RWPE1 (cell line): ENCODE measurements around the gene DISC1.

Experiments used
- CTCF ChIA-PET: fragments of 350-600 bp; sonication (Branson Sonifier 250); formaldehyde crosslinking; extraction: SDS; loops from one replicate; lab custom pipeline; 2021; lab: Yijun Ruan, JAX
- POLR2A ChIA-PET: fragments of 400-600 bp; formaldehyde crosslinking; extraction: SDS; loops from one replicate; lab custom pipeline; 2020; ENCODE audit warnings: antibody characterized with exemption; ENCODE audit not compliant: low non-redundant PET; lab: Yijun Ruan, JAX
- DNase-seq: peaks from one replicate; pipeline ENCODE4 v3.0.0; 2012; ENCODE audit warnings: low spot score
- H3K27ac ChIP-seq: fragments of 450-650 bp; 2 replicates; pipeline ENCODE4 v1.5.1; 2017
- CTCF ChIP-seq: fragments of 450-650 bp; conservative IDR thresholded peaks from 2 replicates; pipeline ENCODE4 v1.5.1; 2017; ENCODE audit warnings: low read depth, mild to moderate bottlenecking

Gene DISC1

DNA sequence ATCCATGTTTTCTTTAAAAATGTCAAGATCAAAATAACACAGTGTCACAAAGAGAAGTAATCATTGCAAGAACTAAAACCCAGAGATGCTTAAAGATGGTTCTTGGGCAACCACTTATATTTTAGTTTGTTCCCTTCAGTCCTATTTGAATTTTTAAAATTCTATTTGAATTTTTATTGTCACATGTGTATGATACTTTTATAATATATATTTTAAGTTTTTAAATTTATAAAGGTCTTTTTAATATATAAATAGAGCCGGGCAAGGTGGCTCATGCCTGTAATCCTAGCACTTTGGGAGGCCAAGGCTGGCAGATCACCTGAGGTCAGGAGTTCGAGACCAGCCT lies 22.3 kb upstream of the DISC1 start:
- POLR2A ChIA-PET: no interaction called here
- TF ChIP-seq CTCF: peak; percentile 30; the same call in 1 of the 2 replicates
- DNase-seq: no peak
- H3K27ac ChIP-seq: no peak overlapping the region
- CTCF ChIA-PET: no interaction called here

- DNase-seq: no peak
- ChIA-PET CTCF (interaction anchor here (0.6 to 0.7 kb wide), 3 partner anchors 24 to 246 kb away, joined by 3 read pairs; no protein-coding TSS in a partner anchor), POLR2A (interaction anchor here (0.5 kb wide), 1 partner anchor 268 kb away, joined by 3 read pairs; the partner anchor contains the start of gene EXOC8)
- no peak for TF ChIP-seq CTCF
- no peak overlapping the region for H3K27ac ChIP-seq
These were observed 21.2 kb upstream of the DISC1 start for GRCh38 chr1:231605149-231606100.

GRCh38 chr1:231606712-231607111 lies 19.9 kb upstream of the DISC1 start:
- CTCF ChIA-PET: no interaction called here
- POLR2A ChIA-PET: no interaction called here
- peak; percentile 48 for DNase-seq

GRCh38 chr1:231610388-231610787 lies 16.2 kb upstream of the DISC1 start:
- no peak for TF ChIP-seq CTCF
- DNase-seq: no peak
- CTCF ChIA-PET: no interaction called here
- POLR2A ChIA-PET: no interaction called here
- H3K27ac ChIP-seq: no peak overlapping the region

More at GRCh38 chr1:231606712-231607111, 19.9 kb upstream of the DISC1 start:
- no peak overlapping the region for H3K27ac ChIP-seq
- TF ChIP-seq CTCF: no peak

GRCh38 chr1:231611111-231611510 lies 15.5 kb upstream of the DISC1 start:
- CTCF ChIA-PET: no interaction called here
- POLR2A ChIA-PET: no interaction called here
- H3K27ac ChIP-seq: no peak overlapping the region

DNA sequence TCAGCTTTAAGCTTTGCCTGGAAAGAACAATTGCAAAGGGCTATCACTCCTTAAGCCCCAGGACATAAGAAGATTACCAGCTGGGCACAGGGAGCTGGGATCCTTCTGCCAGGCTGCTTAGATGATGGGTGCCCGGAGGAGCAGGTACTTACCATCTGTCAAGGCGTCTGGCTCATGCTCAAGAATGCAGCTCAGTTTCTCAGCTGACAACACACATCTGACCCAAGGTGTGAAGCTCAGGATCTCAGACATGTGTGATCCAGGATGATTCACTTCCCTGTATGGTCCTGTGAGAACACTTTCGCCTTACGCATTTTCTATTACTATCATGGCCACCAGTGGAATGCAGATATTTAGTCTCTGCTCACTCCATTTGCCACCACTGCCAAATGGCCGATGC lies 14.7 kb upstream of the DISC1 start:
- ChIA-PET CTCF (no interaction called here), POLR2A (no interaction called here)
- no peak for TF ChIP-seq CTCF
- H3K27ac ChIP-seq: no peak overlapping the region
- DNase-seq: no peak

More at GRCh38 chr1:231611111-231611510, 15.5 kb upstream of the DISC1 start:
- no peak for DNase-seq
- TF ChIP-seq CTCF: no peak
